GM23338 (cell line): ENCODE results near the gene OOSP3. TPM values are rescaled to one million over a fixed set of nuclear protein-coding genes. Genes with fewer than 3 reads are reported as not detected.

Source experiments
- ATAC-seq: fragments of 200-7000 bp; cut with Tn5 transposase; 3 replicates; pipeline ENCODE4 v1.9.1; 2020
- DNase-seq: peaks from one replicate; pipeline ENCODE4 v3.0.0-alpha.2; 2015; ENCODE audit warnings: low spot score
- H2AFZ ChIP-seq: fragments of 200-600 bp; sonication (generic); 2 replicates; pipeline ENCODE4 v1.8.0; 2016; ENCODE audit warnings: antibody characterized with exemption, mild to moderate bottlenecking, moderate library complexity
- H3F3A ChIP-seq: fragments of 200-600 bp; sonication (generic); replicated peaks from 2 replicates; pipeline ENCODE4 v1.8.0; 2017; ENCODE audit warnings: antibody characterized with exemption, mixed run types, low read depth
- H3K27ac ChIP-seq: fragments of 200-600 bp; sonication (generic); 2 replicates; pipeline ENCODE4 v1.6.1; 2016; ENCODE audit warnings: low read depth
- H3K27me3 ChIP-seq: fragments of 200-600 bp; sonication (generic); 2 replicates; pipeline ENCODE4 v1.8.0; 2016; ENCODE audit warnings: mild to moderate bottlenecking, mixed run types, moderate library complexity; ENCODE audit not compliant: insufficient read depth
- H3K36me3 ChIP-seq: fragments of 200-600 bp; sonication (generic); 2 replicates; pipeline ENCODE4 v1.8.0; 2016; ENCODE audit warnings: mild to moderate bottlenecking; ENCODE audit not compliant: insufficient read depth
- H3K4me1 ChIP-seq: fragments of 200-600 bp; sonication (generic); 2 replicates; pipeline ENCODE4 v1.8.0; 2016; ENCODE audit warnings: mild to moderate bottlenecking, moderate library complexity; ENCODE audit not compliant: insufficient read depth
- H3K4me2 ChIP-seq: fragments of 200-600 bp; sonication (generic); 2 replicates; pipeline ENCODE4 v1.7.1; 2017; ENCODE audit warnings: mixed run types
- H3K4me3 ChIP-seq: fragments of 200-600 bp; sonication (generic); 2 replicates; pipeline ENCODE4 v1.6.1; 2016; ENCODE audit warnings: mixed run types
- H3K79me2 ChIP-seq: fragments of 200-600 bp; sonication (generic); replicated peaks from 2 replicates; pipeline ENCODE4 v1.8.0; 2017; ENCODE audit warnings: mild to moderate bottlenecking; ENCODE audit not compliant: insufficient read depth
- H3K9me2 ChIP-seq: fragments of 200-600 bp; sonication (generic); 2 replicates; pipeline ENCODE4 v1.8.0; 2017; ENCODE audit not compliant: insufficient read depth
- H4K20me1 ChIP-seq: fragments of 200-600 bp; sonication (generic); replicated peaks from 2 replicates; pipeline ENCODE4 v1.8.0; 2017; ENCODE audit warnings: mild to moderate bottlenecking; ENCODE audit not compliant: insufficient read depth
- H3K27ac Mint-ChIP-seq: 2 replicates; pipeline ENCODE4 v1.8.0; 2020; ENCODE audit warnings: inconsistent platforms, mild to moderate bottlenecking, moderate library complexity, mixed read lengths
- H3K27me3 Mint-ChIP-seq: 3 replicates; pipeline ENCODE4 v1.8.0; 2022; ENCODE audit warnings: low read depth, mild to moderate bottlenecking, moderate library complexity, mixed read lengths, inconsistent platforms; ENCODE audit not compliant: insufficient read depth, poor library complexity
- H3K36me3 Mint-ChIP-seq: 3 replicates; pipeline ENCODE4 v1.8.0; 2021; ENCODE audit warnings: low read depth, mild to moderate bottlenecking, inconsistent platforms, moderate library complexity, mixed read lengths
- H3K4me1 Mint-ChIP-seq: 3 replicates; pipeline ENCODE4 v1.8.0; 2020; ENCODE audit warnings: mild to moderate bottlenecking, inconsistent platforms, mixed read lengths
- H3K4me3 Mint-ChIP-seq: 3 replicates; pipeline ENCODE4 v1.8.0; 2021; ENCODE audit warnings: moderate library complexity, mild to moderate bottlenecking, inconsistent platforms, mixed read lengths
- H3K9me3 Mint-ChIP-seq: 3 replicates; pipeline ENCODE4 v1.8.0; 2020; ENCODE audit warnings: moderate library complexity, mild to moderate bottlenecking, inconsistent platforms, mixed read lengths
- polyA plus RNA-seq: library from polyadenylated mRNA; unstranded; fragments of >200 nt; fragmentation: Nextera tagmentation; extraction: Ambion mirVana; gene quantifications from 2 replicates; pipeline ENCODE4 v1.2.1, GENCODE V29; 2016
- total RNA-seq: library from RNA; depleted of rRNA; stranded (reverse); fragments of >200 nt; shearing (Covaris generic); gene quantifications from 2 replicates; pipeline ENCODE4 v1.2.3, GENCODE V29; 2014
- TF ChIP-seq, protein P1 (sequence below): fragments of 250-450 bp; sonication (Bioruptor Pico); IDR thresholded peaks from 2 replicates; pipeline ENCODE4 v1.5.0; 2020; ENCODE audit warnings: mild to moderate bottlenecking, moderate library complexity
- TF ChIP-seq, protein P2 (sequence below): IDR thresholded peaks from one replicate; pipeline ENCODE4 v1.6.1; 2018; ENCODE audit warnings: antibody characterized with exemption; ENCODE audit not compliant: unreplicated experiment

The OOSP3 gene
- total and polyA plus RNA-seq, 2 experiments from 2014 or later = not detected

DNA sequence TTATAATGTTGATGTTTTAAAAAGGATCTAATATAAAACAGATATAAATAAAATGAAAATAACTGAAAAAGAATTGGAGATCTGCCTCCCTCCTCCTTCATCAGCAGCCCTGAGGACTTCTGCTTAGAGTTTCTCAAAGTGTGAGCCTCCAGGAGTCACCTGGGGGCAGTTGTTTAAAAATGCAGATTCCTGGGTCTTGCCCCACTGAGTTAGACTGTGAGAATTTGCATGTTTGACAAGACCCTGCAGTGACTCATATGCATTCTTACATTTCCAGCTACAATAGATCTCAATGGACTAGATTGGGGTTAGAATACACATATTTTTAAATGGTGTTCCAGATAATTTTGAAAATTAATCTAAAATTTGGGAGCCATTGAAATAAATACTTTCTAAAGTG is 798 bp upstream of the OOSP3 start:
- Histone ChIP-seq H3K4me3 (no peak overlapping the region), H3K4me2 (peak overlapping the region; percentile 18; the same call in 1 of the 2 replicates), H2AFZ (no peak overlapping the region), H3K27me3 (no peaks in the 10 kb centered on the region), H3K9me2 (peaks cover 10% of the 10 kb centered on the region), H3K79me2 (no peaks in the 10 kb centered on the region), H4K20me1 (no peaks in the 10 kb centered on the region), H3K27ac (no peak overlapping the region), H3K4me1 (peaks cover 13% of the 10 kb centered on the region), H3K36me3 (no peaks in the 10 kb centered on the region), H3F3A (no peaks in the 10 kb centered on the region)
- peaks cover 19% of the 10 kb centered on the region for H3K4me1 Mint-ChIP-seq
- peaks cover 1% of the 10 kb centered on the region for H3K27me3 Mint-ChIP-seq
- H3K4me3 Mint-ChIP-seq = no peak overlapping the region
- no peak overlapping the region for H3K27ac Mint-ChIP-seq
- ATAC-seq (peak; percentile 29; the same call in 1 of the 3 replicates), DNase-seq (no peak)
- TF ChIP-seq, protein P1, sequence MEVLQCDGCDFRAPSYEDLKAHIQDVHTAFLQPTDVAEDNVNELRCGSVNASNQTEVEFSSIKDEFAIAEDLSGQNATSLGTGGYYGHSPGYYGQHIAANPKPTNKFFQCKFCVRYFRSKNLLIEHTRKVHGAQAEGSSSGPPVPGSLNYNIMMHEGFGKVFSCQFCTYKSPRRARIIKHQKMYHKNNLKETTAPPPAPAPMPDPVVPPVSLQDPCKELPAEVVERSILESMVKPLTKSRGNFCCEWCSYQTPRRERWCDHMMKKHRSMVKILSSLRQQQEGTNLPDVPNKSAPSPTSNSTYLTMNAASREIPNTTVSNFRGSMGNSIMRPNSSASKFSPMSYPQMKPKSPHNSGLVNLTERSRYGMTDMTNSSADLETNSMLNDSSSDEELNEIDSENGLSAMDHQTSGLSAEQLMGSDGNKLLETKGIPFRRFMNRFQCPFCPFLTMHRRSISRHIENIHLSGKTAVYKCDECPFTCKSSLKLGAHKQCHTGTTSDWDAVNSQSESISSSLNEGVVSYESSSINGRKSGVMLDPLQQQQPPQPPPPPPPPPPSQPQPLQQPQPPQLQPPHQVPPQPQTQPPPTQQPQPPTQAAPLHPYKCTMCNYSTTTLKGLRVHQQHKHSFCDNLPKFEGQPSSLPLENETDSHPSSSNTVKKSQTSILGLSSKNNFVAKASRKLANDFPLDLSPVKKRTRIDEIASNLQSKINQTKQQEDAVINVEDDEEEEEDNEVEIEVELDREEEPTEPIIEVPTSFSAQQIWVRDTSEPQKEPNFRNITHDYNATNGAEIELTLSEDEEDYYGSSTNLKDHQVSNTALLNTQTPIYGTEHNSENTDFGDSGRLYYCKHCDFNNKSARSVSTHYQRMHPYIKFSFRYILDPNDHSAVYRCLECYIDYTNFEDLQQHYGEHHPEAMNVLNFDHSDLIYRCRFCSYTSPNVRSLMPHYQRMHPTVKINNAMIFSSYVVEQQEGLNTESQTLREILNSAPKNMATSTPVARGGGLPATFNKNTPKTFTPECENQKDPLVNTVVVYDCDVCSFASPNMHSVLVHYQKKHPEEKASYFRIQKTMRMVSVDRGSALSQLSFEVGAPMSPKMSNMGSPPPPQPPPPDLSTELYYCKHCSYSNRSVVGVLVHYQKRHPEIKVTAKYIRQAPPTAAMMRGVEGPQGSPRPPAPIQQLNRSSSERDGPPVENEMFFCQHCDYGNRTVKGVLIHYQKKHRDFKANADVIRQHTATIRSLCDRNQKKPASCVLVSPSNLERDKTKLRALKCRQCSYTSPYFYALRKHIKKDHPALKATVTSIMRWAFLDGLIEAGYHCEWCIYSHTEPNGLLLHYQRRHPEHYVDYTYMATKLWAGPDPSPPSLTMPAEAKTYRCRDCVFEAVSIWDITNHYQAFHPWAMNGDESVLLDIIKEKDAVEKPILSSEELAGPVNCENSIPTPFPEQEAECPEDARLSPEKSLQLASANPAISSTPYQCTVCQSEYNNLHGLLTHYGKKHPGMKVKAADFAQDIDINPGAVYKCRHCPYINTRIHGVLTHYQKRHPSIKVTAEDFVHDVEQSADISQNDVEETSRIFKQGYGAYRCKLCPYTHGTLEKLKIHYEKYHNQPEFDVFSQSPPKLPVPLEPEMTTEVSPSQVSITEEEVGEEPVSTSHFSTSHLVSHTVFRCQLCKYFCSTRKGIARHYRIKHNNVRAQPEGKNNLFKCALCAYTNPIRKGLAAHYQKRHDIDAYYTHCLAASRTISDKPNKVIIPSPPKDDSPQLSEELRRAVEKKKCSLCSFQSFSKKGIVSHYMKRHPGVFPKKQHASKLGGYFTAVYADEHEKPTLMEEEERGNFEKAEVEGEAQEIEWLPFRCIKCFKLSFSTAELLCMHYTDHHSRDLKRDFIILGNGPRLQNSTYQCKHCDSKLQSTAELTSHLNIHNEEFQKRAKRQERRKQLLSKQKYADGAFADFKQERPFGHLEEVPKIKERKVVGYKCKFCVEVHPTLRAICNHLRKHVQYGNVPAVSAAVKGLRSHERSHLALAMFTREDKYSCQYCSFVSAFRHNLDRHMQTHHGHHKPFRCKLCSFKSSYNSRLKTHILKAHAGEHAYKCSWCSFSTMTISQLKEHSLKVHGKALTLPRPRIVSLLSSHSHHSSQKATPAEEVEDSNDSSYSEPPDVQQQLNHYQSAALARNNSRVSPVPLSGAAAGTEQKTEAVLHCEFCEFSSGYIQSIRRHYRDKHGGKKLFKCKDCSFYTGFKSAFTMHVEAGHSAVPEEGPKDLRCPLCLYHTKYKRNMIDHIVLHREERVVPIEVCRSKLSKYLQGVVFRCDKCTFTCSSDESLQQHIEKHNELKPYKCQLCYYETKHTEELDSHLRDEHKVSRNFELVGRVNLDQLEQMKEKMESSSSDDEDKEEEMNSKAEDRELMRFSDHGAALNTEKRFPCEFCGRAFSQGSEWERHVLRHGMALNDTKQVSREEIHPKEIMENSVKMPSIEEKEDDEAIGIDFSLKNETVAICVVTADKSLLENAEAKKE (CRISPR knock-in tag) = peak; percentile 59; the same call in 1 of the 2 replicates
- TF ChIP-seq, protein P2, sequence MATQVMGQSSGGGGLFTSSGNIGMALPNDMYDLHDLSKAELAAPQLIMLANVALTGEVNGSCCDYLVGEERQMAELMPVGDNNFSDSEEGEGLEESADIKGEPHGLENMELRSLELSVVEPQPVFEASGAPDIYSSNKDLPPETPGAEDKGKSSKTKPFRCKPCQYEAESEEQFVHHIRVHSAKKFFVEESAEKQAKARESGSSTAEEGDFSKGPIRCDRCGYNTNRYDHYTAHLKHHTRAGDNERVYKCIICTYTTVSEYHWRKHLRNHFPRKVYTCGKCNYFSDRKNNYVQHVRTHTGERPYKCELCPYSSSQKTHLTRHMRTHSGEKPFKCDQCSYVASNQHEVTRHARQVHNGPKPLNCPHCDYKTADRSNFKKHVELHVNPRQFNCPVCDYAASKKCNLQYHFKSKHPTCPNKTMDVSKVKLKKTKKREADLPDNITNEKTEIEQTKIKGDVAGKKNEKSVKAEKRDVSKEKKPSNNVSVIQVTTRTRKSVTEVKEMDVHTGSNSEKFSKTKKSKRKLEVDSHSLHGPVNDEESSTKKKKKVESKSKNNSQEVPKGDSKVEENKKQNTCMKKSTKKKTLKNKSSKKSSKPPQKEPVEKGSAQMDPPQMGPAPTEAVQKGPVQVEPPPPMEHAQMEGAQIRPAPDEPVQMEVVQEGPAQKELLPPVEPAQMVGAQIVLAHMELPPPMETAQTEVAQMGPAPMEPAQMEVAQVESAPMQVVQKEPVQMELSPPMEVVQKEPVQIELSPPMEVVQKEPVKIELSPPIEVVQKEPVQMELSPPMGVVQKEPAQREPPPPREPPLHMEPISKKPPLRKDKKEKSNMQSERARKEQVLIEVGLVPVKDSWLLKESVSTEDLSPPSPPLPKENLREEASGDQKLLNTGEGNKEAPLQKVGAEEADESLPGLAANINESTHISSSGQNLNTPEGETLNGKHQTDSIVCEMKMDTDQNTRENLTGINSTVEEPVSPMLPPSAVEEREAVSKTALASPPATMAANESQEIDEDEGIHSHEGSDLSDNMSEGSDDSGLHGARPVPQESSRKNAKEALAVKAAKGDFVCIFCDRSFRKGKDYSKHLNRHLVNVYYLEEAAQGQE = no peak
- H3K9me3 Mint-ChIP-seq = no peaks in the 10 kb centered on the region
- no peaks in the 10 kb centered on the region for H3K36me3 Mint-ChIP-seq
